Measurements from ENCODE around the gene DIS3L2. TPM values are rescaled to one million over a fixed set of nuclear protein-coding genes. Genes with fewer than 3 reads are reported as not detected.
"Not testable (repeated sequence)": the region's sequence is repeated elsewhere in the genome, so short reads cannot be mapped to it uniquely, and the experiment has no call there.

DIS3L2 gene
- polyA plus RNA-seq, 5 donors, result 32.6 to 40.9 (median 33.1) TPM

GRCh38 chr2:232006253-232006652 is 44.7 kb downstream of the DIS3L2 start:
- no peak for DNase-seq

- no peak for DNase-seq
Observed at GRCh38 chr2:232008907-232009638, 47.6 kb downstream of the DIS3L2 start.

DNA sequence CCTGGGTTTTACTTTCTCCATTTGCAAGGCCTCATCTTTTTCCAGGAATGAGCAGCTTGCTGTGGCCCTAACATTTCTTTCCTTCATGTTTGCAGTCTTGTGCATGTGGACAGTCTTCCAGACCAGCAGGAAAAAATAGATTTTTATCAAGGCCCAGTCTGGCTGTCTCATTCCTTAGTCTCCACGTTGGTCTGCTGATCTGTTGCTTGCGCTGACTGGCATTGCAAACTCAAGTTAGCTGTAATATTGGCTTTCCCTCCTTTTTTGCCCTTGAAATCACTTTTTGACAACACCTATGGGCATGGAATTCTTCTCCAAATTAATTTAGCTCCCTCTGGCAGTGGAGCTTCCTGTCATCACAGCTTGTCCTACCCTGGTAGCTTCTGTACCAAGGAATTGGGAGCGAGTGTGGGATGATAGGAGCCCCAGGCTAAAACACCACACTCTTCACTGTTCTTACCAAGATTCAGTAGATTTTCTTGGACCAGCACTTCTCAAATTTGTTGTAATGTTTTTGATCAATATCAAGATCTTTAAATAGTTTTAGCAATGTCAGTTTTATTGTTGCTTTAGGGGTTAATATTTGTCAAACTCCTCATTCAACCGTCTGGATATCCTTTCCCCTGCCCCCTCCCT is 48.2 kb downstream of the DIS3L2 start:
- DNase-seq, result no peak

- DNase-seq, result peak in 1 of 2 donors; percentile 4
Observed at GRCh38 chr2:232013701-232014353, 52.3 kb downstream of the DIS3L2 start.

DNA sequence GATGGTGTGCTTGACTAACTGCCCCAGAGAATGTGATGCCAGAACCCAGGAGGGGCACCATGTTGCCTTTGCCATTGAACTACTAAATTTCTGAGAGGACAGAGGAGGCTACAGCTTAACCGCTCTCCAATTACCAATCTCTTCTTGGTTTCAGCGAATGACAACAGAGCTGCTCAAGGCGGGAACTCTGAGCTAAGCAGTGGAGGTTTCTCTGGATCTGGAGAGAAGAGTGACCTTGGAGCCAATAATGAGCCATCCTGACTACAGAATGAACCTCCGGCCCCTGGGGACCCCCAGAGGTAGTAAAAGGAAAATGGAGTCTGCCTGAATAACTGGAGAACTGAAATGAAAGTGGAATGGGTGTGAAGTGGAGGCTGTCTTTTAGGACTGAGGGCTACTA is 53.2 kb downstream of the DIS3L2 start:
- no peak for DNase-seq

DNA sequence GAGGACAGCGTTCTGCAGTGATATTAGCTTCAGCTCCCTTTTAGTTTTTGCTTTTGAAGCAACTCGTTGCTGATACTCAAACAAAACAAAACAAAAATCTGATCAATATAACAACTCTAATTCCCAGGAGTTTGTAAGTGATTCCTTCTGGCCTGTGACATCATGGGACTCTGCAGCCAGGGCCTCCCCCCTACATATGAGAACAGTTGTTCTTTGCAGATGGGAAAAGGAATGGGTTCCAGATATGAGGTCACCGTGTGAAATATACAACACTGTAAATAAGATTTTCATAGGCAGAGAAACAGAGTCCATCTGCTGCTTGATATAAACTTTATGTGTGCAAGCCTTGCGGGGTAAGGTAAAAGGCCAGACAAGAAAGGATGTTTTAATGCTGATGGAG is 56.7 kb downstream of the DIS3L2 start:
- DNase-seq, result no peak

GRCh38 chr2:232022718-232023117 is 61.2 kb downstream of the DIS3L2 start:
- DNase-seq, result no peak

GRCh38 chr2:232023426-232023825 is 61.9 kb downstream of the DIS3L2 start:
- DNase-seq, result no peak

GRCh38 chr2:232024457-232024856 is 62.9 kb downstream of the DIS3L2 start:
- DNase-seq, result no peak

GRCh38 chr2:232026910-232027309 is 65.4 kb downstream of the DIS3L2 start:
- no peak for DNase-seq

DNA sequence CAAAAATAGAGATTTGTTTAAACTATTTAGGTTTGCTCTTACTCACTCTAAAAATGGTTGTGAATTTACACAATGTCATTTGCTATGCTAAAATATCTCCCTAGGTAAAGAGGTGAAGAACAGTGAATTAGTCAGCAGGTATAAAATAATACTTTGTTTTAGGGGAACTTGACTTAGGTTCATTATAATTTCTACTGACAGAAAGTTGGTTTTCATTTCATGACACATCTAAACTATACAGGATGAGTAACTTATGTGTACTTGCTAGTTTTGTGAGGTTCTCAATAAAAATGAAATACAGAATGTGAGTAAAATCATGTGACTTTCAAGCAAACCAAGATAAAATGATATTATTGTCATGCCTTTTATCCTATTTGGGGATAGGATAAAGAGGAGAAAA is 66.0 kb downstream of the DIS3L2 start:
- DNase-seq, result no peak

GRCh38 chr2:232028071-232028470 is 66.6 kb downstream of the DIS3L2 start:
- DNase-seq, result no peak

DNA sequence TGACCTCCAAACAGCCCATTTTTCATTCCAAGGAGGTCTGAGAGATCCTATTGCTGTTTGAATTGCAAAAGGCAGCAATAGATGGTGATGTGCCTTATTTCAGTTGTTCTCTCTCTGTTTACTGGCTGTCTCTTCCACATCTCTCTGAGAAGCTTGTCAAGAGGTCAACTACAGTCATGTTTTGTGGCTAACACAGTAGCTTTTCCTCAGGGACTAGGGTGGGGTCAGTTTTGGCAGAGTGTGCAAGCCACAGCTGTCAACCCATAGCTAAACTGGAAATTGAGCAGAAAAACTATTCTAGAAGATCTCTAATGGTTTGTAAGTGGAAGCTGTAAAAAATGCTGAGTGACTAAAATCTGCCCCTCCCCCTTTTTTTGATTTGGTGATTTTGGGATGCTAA is 67.1 kb downstream of the DIS3L2 start:
- no peak for DNase-seq

GRCh38 chr2:232029346-232029745 is 67.8 kb downstream of the DIS3L2 start:
- no peak for DNase-seq

DNA sequence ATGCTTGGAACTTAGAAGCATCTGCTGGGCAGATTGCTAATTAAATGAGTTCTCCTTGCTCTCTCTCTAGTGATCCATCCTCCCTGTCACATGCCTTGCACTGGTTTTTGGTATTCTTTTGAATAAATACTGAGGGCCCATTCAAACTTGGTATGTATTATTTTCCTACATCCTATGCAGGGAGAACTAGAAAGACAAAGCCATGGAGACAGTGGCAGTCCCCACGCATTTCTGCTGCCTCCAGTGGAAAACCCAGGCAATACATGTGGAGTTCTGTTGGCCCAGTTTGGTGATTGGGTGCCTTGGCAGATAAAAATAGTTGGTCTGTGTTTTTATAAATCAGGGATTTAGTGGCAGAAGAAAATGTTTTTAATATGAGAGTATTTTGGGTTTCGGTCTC is 68.7 kb downstream of the DIS3L2 start:
- no peak for DNase-seq

- DNase-seq, result not testable (repeated sequence)
Observed at GRCh38 chr2:232035292-232035691, 73.8 kb downstream of the DIS3L2 start.

- DNase-seq, result not testable (repeated sequence)
Observed at GRCh38 chr2:232036876-232037275, 75.4 kb downstream of the DIS3L2 start.

- no peak for DNase-seq
Observed at GRCh38 chr2:232038251-232038880, 76.9 kb downstream of the DIS3L2 start.

- no peak for DNase-seq
Observed at GRCh38 chr2:232038881-232039485, 77.5 kb downstream of the DIS3L2 start.

- DNase-seq, result no peak
Observed at GRCh38 chr2:232042911-232043574, 81.5 kb downstream of the DIS3L2 start.

DNA sequence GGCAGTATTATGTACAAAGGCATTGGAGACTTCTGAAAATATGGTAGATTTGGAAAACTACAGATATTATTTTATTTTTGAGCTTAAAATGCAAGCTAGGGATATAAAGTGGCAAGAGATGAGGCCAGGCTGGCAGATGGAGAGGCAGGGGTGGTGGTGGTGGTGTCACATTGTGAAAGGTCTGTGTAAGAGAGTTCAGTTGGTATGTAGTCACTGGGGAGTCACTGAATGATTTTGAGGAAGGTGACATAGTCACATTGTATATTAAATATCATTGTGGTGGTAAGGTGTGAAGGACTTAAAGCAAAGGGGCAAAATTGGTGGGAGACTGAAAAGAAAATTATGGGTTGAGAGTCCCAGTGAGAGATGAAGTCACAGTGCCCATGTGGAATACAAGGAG is 82.5 kb downstream of the DIS3L2 start:
- no peak for DNase-seq

GRCh38 chr2:232049350-232049749 is 87.8 kb downstream of the DIS3L2 start:
- DNase-seq, result no peak

All from right lung (tissue), 5 donors.